GM18909 (cell line): ENCODE data around the gene RAP1GAP2.
A peak's percentile ranks its signal among the peaks of the same experiment; 100 is the strongest.
"Not testable (repeated sequence)": the region's sequence is repeated elsewhere in the genome, so short reads cannot be mapped to it uniquely, and the experiment has no call there.

Source experiments
- ATAC-seq: cut with Tn5 transposase; IDR thresholded peaks from one replicate; pipeline ENCODE4 v1.9.1; 2021; ENCODE audit warnings: mild to moderate bottlenecking; ENCODE audit not compliant: unreplicated experiment, poor library complexity

The RAP1GAP2 gene

GRCh38 chr17:2785376-2785775 lies 10.9 kb upstream of the RAP1GAP2 start:
- ATAC-seq, result not testable (repeated sequence)

- ATAC-seq, result peak; percentile 78
Measured at GRCh38 chr17:2786176-2786881, 9.9 kb upstream of the RAP1GAP2 start.

- no peak for ATAC-seq
Measured at GRCh38 chr17:2789700-2790099, 6.5 kb upstream of the RAP1GAP2 start.

GRCh38 chr17:2792366-2793169 lies 3.7 kb upstream of the RAP1GAP2 start:
- ATAC-seq, result no peak

- no peak for ATAC-seq
Measured at GRCh38 chr17:2794111-2794803, 2.0 kb upstream of the RAP1GAP2 start.

GRCh38 chr17:2795441-2796163 lies 636 bp upstream of the RAP1GAP2 start:
- no peak for ATAC-seq

- ATAC-seq, result no peak
Measured at GRCh38 chr17:2797226-2797625, 988 bp downstream of the RAP1GAP2 start.

- no peak for ATAC-seq
Measured at GRCh38 chr17:2797637-2798036, 1.4 kb downstream of the RAP1GAP2 start.

- ATAC-seq, result no peak
Measured at GRCh38 chr17:2798188-2798587, 1.9 kb downstream of the RAP1GAP2 start.

- no peak for ATAC-seq
Measured at GRCh38 chr17:2798678-2799077, 2.4 kb downstream of the RAP1GAP2 start.

- ATAC-seq, result no peak
Measured at GRCh38 chr17:2799653-2800052, 3.4 kb downstream of the RAP1GAP2 start.

GRCh38 chr17:2800367-2800766 lies 4.1 kb downstream of the RAP1GAP2 start:
- no peak for ATAC-seq

GRCh38 chr17:2801841-2802240 lies 5.6 kb downstream of the RAP1GAP2 start:
- ATAC-seq, result no peak

- no peak for ATAC-seq
Measured at GRCh38 chr17:2802574-2802973, 6.3 kb downstream of the RAP1GAP2 start.

- ATAC-seq, result no peak
Measured at GRCh38 chr17:2803386-2803785, 7.1 kb downstream of the RAP1GAP2 start.

- no peak for ATAC-seq
Measured at GRCh38 chr17:2803971-2804370, 7.7 kb downstream of the RAP1GAP2 start.

- ATAC-seq, result no peak
Measured at GRCh38 chr17:2804912-2805311, 8.7 kb downstream of the RAP1GAP2 start.

- ATAC-seq, result no peak
Measured at GRCh38 chr17:2805961-2806360, 9.7 kb downstream of the RAP1GAP2 start.

GRCh38 chr17:2808367-2809335 lies 12.4 kb downstream of the RAP1GAP2 start:
- ATAC-seq, result no peak
